ENCODE results near the gene RALGPS1. TPM values are rescaled to one million over a fixed set of nuclear protein-coding genes. Genes with fewer than 3 reads are reported as not detected.

RALGPS1 gene
- total and polyA plus RNA-seq, 2 of the 13 experiments (the other 11 are each of a cell fraction or from before 2014, with no cell fraction given): 3.7 to 6.5 TPM

- TF ChIP-seq, protein P1, sequence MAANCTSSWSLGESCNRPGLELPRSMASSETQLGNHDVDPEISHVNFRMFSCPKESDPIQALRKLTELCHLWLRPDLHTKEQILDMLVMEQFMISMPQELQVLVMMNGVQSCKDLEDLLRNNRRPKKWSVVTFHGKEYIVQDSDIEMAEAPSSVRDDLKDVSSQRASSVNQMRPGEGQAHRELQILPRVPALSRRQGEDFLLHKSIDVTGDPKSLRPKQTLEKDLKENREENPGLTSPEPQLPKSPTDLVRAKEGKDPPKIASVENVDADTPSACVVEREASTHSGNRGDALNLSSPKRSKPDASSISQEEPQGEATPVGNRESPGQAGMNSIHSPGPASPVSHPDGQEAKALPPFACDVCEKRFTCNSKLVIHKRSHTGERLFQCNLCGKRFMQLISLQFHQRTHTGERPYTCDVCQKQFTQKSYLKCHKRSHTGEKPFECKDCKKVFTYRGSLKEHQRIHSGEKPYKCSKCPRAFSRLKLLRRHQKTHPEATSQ (CRISPR knock-in tag; IDR thresholded peaks at IDR 0.05; ENCODE audit: borderline replicate concordance): no peak
Observed at GRCh38 chr9:127175764-127176163, 261.2 kb downstream of the RALGPS1 start (continued).

- no peak for DNase-seq (ENCODE audit: low spot score)
- H2AFZ ChIP-seq (ENCODE audit: low read length): no peak overlapping the region
- ChIA-PET POLR2A (no interaction called here), CTCF (ENCODE audit: low intra/inter-chr PET ratio, low total read pairs) (no interaction called here)
- ATAC-seq: no peak
- peaks cover 14% of the 10 kb centered on the region for H3K4me1 ChIP-seq (ENCODE audit: insufficient read depth, low read length)
- no peaks in the 10 kb centered on the region; a peak in 1 of 5 replicates for H3K27me3 ChIP-seq (ENCODE audit: control insufficient read depth in 1 of 2, insufficient read depth in 2 of 2, low read length in 2 of 2)
- no peak overlapping the region for H3K9ac ChIP-seq (ENCODE audit: insufficient read depth, low read depth, low read length)
- no peak overlapping the region for H3K27ac ChIP-seq (ENCODE audit: extremely low read length, insufficient read depth, low read length)
- in situ Hi-C loops (cut with HindIII; ENCODE audit: extremely low pct_ligation_motif_present, low pct_unique_long_range_greater_than_20kb) (no loop called here), intact Hi-C loops (cut with micrococcal nuclease; ENCODE audit: unreplicated experiment) (no loop called here)
- no peaks in the 10 kb centered on the region for H4K20me1 ChIP-seq (ENCODE audit: insufficient read depth, low read length)
- WGBS (ENCODE audit: low lambda C conversion rate): 86% methylated on average over 2 of the region's 3 CpGs
- H3K79me2 ChIP-seq (ENCODE audit: insufficient read depth, low read length): no peaks in the 10 kb centered on the region
- BruUV-seq (replicated peaks): no TSS peak
- no peaks in the 10 kb centered on the region for H3K9me3 ChIP-seq (ENCODE audit: low read length)
- no peaks in the 10 kb centered on the region for H3K36me3 ChIP-seq (replicated peaks in 1 of 2; ENCODE audit: control insufficient read depth in 1 of 2, insufficient read depth in 2 of 2, low read length in 2 of 2)
- no peak overlapping the region for H3K4me2 ChIP-seq (ENCODE audit: low read depth, low read length)
- TF ChIP-seq ARNT2 (CRISPR knock-in tag; IDR thresholded peaks at IDR 0.05; ENCODE audit: low read depth) (no peak), KAT8 (CRISPR knock-in tag; IDR thresholded peaks at IDR 0.05) (no peak), XRCC5 (optimal IDR thresholded peaks at IDR 0.05; ENCODE audit: low read length) (no peak), DPF2 (CRISPR knock-in tag; IDR thresholded peaks at IDR 0.05; ENCODE audit: borderline replicate concordance, low read depth) (no peak)
- TF ChIP-seq, protein P2, sequence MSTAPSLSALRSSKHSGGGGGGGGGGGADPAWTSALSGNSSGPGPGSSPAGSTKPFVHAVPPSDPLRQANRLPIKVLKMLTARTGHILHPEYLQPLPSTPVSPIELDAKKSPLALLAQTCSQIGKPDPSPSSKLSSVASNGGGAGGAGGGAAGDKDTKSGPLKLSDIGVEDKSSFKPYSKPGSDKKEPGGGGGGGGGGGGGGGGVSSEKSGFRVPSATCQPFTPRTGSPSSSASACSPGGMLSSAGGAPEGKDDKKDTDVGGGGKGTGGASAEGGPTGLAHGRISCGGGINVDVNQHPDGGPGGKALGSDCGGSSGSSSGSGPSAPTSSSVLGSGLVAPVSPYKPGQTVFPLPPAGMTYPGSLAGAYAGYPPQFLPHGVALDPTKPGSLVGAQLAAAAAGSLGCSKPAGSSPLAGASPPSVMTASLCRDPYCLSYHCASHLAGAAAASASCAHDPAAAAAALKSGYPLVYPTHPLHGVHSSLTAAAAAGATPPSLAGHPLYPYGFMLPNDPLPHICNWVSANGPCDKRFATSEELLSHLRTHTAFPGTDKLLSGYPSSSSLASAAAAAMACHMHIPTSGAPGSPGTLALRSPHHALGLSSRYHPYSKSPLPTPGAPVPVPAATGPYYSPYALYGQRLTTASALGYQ (CRISPR knock-in tag; IDR thresholded peaks at IDR 0.05): no peak
- TF ChIP-seq, protein P3, sequence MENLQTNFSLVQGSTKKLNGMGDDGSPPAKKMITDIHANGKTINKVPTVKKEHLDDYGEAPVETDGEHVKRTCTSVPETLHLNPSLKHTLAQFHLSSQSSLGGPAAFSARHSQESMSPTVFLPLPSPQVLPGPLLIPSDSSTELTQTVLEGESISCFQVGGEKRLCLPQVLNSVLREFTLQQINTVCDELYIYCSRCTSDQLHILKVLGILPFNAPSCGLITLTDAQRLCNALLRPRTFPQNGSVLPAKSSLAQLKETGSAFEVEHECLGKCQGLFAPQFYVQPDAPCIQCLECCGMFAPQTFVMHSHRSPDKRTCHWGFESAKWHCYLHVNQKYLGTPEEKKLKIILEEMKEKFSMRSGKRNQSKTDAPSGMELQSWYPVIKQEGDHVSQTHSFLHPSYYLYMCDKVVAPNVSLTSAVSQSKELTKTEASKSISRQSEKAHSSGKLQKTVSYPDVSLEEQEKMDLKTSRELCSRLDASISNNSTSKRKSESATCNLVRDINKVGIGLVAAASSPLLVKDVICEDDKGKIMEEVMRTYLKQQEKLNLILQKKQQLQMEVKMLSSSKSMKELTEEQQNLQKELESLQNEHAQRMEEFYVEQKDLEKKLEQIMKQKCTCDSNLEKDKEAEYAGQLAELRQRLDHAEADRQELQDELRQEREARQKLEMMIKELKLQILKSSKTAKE (CRISPR knock-in tag; IDR thresholded peaks at IDR 0.05; ENCODE audit: borderline replicate concordance): no peak
- no peak overlapping the region for H3K4me3 ChIP-seq (replicated peaks in 1 of 3; ENCODE audit: insufficient read depth in 1 of 3, low read depth in 2 of 3, low read length in 3 of 3)
- no peak for FAIRE-seq
Observed at GRCh38 chr9:127176631-127177030, 262.0 kb downstream of the RALGPS1 start.

Data from HepG2 (cell line).